GM18526 (cell line): Measurements from ENCODE around the gene PTPRG.

Experiments used
- POLR2A ChIP-seq: IDR thresholded peaks from 3 replicates; pipeline ENCODE4 v1.6.1; 2011; ENCODE audit not compliant: insufficient read length; ENCODE audit errors: extremely low read depth

PTPRG gene

DNA sequence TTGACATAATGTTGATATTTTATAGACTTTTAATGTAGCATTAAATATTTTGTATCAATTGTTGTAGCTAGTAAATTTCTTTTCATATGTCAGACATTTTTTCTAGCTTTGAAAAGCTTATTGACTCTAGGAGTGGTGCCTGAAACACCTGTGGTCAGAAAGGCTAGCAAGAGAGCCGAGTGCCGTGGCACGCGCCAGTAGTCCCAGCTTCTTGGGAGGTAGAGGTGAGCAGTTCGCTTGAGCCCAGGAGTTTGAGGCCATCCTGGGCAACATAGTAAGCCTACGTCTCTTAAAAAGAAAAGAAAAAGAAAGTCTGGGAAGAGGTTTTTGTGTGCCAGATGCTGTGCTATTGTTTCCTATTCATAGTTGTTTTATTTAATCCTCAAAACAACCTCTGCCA, 613.8 kb downstream of the PTPRG start:
- no peak for TF ChIP-seq POLR2A

DNA sequence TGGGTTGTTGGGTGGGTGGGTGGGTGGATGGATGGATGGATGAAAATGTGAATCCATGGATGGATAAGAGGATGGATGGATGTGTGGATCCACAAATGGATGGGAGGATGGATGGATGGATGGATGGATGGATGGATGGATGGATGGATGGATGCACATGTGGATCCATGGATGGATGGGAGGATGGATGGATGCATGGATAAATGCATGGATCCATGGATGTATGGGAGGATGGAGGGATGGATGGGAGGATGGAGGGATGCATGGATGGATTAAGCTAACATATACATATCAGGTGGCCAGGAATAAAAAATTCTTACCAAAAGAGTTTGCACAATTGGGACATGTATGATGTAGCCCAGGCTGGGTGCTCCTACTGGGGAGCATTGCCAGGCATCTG, 616.7 kb downstream of the PTPRG start:
- TF ChIP-seq POLR2A, result no peak

DNA sequence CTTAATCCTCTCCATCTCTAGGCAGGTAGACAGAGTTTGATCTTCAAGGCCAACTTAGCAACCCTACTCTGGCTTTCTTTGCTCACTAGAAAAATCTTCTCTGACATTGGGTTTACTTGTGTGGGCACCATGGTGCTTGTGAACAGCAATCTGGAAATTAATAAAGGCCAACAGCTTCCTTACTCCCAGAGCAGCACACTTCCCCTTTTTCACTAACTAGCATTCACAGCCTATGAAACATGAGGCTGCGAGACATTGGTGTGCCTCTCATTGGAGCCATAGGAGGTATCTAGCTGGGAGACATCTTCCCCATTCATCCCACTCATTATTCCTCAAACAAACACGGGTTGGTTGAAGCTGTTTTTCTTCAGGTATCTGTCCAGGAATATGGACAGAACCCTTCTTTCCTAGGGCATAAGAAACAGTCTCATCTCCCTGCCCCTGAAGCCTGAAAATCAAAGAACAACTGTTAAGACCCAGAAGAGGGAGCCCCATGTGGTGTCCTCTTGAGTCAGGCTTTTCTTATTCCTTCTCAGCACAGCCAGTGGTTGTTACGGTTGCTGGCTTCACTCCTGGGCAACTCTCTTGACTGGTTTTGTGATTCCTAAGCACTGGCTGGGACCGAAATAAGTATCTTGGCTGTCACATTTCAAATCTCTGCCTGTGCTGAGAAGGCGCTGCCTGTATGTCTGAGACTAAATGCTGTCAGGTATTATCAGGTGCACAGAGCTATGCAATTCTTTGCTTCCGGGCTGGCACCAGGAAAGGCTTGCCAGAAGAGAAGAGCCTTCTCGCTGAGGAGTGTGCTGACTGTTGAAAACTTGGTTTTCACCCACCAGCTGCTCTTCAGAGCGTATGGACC, 617.6 kb downstream of the PTPRG start:
- TF ChIP-seq POLR2A, result no peak

DNA sequence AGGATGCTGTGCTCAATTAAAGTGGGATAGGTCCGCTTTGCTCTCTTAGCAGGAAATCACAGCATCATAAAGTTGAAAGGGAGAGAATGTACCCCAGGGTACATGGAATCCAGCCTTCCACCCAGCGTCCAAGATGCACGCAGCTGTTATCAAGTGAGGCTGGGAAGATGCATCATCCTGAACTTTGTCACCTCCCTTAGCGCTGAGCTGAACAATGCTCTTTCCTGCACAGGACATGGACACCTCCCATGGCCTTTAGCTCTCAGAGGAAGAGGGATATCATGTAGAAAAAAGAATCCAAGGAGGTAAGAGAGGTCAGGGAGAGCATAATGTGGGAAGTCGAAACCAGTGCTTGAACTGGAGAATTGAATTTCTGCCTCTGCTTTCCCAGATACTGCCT, 619.1 kb downstream of the PTPRG start:
- no peak for TF ChIP-seq POLR2A

DNA sequence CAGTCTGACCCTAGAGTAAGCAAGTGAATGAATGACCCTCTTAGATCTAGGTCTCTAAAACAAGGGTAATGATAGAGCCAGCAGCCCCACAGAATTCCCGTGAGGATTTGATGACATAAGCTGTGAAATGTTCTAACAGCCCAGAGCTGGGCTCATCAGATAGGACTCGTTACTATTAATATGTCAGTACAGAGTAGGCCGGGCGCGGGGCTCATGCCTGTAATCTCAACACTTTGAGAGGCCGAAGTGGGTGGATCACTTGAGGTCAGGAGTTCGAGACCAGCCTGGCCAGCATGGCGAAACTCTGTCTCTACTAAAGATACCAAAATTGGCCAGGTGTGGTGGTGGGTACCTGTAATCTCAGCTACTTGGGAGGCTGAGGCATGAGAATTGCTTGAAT, 621.7 kb downstream of the PTPRG start:
- no peak for TF ChIP-seq POLR2A

DNA sequence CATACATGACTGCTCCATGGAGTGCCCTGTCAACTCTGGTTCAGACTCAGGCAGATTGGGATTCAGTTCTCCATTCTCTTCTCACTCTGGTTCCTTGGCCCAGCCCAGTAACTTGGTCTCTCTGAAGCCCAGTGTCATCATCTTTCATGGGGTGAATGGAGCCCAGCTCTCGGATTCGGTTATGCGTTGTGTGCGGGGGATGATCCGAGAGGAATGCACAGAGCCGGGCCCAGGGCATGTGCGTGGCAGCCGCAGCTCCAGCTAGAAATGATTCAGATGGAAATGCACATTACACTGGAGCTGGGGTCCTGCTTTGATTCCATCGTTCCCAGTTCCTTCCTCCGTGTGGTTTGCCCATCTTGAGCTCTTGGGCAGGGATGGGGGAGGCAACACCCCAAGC, 622.6 kb downstream of the PTPRG start:
- no peak for TF ChIP-seq POLR2A

DNA sequence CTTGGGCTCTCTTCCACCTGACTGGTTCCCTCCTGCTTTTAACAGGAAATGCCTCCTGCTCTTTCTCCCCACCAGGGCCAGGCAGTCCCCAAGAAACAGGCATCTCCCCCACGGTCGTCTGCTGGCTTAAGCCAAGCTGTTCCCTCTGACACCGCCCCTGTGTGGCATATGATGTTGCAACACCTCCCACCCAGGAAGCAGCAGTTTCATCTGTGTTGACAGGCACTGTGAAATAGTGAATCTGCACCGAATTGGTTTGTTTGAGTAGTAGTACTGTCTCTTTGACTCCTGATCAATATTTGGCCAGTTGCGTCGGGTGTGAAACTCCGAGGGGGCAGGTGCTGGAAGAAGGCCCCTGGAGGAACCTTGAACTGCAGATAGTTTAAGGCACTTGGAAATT, 623.2 kb downstream of the PTPRG start:
- no peak for TF ChIP-seq POLR2A

DNA sequence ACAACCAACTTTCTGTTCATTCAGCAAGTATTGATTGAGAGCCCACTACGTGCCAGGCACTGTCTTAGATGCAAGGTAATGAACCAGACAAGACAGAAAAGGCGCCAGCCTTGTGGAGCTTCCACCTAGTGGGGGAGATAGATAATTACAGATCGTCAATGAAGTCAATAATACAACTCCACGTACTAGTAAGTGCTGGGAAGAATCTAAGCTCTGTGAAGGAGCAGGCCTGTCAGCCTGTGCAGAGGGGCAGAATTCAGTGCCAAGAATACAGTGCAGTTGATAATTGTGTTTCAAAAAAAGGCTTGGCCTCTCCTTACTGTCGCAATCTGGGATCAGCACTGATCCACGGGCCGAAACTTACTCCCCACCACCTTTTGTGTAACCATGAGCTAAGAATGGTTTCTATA, 625.7 kb downstream of the PTPRG start:
- no peak for TF ChIP-seq POLR2A

DNA sequence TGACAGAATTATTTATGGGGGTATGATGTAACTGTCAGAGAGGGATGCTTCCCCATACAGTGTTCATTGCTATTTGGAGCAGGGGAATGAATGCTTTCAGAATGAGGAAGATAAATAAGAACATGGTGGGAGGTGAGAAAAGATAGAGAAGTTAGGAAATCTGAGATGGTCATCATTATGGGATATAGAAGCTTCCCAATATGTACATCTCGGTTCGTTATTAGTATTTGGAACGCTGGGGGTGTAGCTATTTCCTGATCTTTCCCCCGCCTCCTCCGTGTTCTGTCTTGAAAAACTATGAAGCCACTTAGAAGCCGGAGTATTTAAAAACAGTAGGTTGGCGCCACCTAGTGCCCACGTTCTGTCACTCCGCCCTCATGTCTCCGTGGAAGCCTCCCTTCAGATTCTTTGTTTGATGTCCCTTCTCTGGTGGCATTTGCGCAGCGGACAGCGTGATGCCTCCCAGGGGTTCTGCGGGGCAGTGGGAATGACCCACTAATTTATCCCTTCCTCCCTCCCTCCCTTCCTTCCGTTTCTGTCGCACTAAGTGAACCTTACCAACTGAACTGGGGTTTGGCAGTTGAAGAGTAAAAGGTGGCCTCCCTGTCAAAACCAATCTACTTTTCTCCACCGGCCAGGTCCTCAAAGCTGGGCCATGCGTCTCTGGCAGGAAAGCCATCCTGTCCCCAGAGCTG, 627.5 kb downstream of the PTPRG start:
- no peak for TF ChIP-seq POLR2A

DNA sequence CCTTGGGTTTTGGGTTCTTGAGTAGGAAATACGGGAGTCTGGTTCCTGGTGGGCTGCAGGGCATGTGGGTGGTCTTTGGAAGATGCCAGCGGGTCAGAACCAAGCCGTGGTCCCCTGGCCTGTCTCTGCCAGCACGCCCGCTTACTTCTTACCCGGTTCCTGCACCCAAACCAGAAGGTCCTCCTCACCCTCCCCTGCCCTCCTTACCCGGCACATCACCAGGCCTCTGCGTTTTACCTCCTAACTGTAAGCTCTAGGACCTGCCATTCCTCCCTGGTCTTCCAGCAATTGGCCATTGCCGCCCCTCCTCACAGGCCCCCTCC, 628.0 kb downstream of the PTPRG start:
- no peak for TF ChIP-seq POLR2A

DNA sequence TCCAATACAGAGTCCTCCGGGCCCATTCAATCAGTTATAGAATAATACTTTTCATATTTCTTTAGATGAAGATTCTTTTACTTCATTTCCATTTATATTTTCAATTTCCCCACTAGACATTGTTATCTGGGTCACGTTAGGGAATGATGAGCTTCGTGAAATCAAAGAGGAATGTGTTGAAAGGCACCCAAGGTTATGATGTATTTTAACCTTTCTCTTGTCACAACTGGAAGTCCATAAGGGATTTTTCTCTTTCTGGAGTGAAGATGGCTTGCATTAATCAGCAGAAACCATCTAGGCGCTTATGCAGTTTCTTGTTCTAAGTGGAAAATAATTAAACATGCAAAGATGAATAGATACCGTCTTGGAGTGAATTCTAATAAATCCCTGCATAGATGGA, 631.5 kb downstream of the PTPRG start:
- no peak for TF ChIP-seq POLR2A

DNA sequence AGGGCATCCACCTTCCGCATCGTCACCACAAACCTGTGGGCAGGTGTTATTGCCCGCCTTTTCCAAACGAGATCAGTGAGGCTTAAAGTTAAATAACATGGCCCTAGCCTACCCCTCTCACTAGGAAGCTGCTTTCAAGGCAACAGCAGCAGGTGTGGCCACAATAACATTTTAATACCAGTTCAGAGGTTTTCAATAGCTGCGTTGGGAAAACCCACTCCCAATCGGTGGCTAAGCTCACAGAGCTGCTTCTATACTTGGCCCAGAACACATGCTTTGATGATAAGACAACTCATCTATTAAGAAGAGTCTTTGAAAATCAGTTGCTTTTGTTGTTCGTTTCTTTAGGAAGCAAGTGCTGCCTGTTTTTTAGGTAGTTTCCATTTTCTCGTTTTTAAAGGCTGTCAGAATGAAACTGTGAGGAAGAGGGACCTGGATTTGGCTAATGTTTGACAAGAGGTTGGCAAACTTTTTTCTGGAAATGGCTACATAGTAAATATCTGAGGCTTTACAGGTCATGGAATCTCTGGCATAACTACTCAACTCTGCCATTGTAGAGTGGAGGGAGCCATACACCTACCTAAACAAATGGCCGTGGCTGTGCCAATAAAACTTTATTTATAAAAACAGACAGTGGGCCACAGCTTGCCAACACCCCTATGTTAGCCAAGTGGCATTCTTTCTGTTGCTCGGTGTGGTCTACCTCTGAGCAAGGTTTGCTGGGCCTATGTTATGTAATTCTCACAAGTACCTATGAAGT, 632.4 kb downstream of the PTPRG start:
- TF ChIP-seq POLR2A, result no peak

DNA sequence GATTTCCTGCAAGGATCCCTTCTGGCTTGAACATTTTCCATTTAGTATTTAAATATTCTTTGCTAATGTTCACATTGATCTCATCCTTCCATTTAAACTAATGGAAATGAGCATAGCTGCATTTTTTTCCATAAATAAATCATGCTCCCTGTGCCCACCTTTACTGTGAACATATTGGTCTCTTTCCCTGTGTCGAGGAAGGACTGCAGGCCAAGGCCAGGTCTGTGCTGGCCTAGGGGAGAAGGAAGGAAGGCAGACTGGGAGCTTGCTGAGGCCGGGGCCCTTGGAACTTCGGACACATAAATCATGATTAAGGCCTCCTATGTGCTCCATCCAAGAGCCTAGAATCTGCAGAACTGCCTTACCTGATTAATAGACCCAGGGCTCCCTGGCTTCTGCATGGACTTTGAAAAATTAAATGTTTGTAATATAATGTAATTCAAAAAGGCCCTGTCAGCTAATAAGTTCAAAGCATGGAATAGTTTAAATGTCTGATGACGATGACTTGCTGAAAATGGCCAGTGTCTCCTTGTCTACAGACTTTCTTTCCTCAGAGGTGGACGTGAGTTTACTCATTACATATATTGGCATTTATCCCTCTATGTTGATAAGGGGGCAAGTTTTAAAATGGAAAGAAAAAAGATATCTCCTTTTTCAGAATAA, 636.1 kb downstream of the PTPRG start:
- no peak for TF ChIP-seq POLR2A

DNA sequence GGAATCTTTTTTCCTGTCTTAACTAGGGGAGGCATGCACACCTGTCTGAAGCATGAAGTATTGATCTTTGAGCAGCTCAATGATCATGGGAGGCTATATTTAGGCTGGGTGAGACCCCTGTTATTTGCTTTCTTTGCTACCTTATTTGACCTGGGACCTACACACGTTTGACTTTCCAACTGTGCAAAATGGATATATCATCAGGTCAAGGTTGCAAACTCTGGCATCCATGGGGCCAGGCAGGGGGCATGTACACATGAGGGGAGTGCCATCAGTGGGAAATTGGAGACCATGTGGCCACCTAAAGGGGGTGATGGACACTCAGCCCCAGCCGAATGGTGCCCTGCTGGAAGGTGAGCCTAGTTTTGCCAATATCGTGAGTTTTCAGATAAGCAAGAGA, 637.8 kb downstream of the PTPRG start:
- TF ChIP-seq POLR2A, result no peak

DNA sequence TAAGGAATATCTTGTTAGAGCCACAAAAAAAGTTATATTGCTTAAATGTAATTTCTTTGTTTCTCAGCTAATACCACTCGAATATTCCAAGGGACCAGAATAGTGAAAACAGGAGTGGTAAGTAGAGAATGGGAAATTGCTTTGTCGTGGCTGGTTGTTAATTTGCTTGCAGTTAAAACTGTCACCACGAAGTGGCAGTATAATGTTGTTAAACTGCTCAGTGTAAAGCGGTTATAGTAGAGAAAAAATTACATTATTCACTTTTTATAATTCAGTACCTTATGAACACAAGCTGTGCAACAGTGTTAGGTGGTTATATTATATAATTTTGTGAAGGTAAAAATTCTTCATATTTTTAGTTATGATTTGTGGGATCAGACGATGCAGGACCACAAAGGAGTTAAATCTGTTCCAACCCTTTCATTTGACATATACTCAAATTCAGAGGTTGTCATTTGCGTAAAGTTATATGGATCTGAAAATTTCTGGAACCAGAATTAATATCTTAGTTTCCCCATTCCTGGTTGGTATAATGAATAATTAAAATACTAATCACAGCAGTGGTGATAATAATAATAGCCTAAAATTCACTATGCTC, 640.2 kb downstream of the PTPRG start:
- TF ChIP-seq POLR2A, result no peak
